GM10248 (cell line): ENCODE data around the gene CLRN1.

Experiments
- CTCF ChIA-PET: fragments of 300-600 bp; sonication (Branson Sonifier 250); formaldehyde crosslinking; extraction: SDS; loops from one replicate; lab custom pipeline; 2021; ENCODE audit warnings: antibody characterized with exemption; lab: Yijun Ruan, JAX
- POLR2A ChIA-PET: fragments of 350-650 bp; sonication (Branson Sonifier 250); formaldehyde crosslinking; extraction: SDS; loops from one replicate; lab custom pipeline; 2020; ENCODE audit warnings: antibody characterized with exemption; lab: Yijun Ruan, JAX
- DNase-seq: peaks from one replicate; pipeline ENCODE4 v3.0.0; 2012; ENCODE audit errors: extremely low spot score
- TF ChIP-seq, protein P1 (sequence below): IDR thresholded peaks from 2 replicates; pipeline ENCODE4 v1.5.1; 2012; ENCODE audit warnings: mild to moderate bottlenecking, low read depth; ENCODE audit errors: extremely low read depth, missing control alignments, control extremely low read depth

The CLRN1 gene, protein sequence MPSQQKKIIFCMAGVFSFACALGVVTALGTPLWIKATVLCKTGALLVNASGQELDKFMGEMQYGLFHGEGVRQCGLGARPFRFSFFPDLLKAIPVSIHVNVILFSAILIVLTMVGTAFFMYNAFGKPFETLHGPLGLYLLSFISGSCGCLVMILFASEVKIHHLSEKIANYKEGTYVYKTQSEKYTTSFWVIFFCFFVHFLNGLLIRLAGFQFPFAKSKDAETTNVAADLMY

DNA sequence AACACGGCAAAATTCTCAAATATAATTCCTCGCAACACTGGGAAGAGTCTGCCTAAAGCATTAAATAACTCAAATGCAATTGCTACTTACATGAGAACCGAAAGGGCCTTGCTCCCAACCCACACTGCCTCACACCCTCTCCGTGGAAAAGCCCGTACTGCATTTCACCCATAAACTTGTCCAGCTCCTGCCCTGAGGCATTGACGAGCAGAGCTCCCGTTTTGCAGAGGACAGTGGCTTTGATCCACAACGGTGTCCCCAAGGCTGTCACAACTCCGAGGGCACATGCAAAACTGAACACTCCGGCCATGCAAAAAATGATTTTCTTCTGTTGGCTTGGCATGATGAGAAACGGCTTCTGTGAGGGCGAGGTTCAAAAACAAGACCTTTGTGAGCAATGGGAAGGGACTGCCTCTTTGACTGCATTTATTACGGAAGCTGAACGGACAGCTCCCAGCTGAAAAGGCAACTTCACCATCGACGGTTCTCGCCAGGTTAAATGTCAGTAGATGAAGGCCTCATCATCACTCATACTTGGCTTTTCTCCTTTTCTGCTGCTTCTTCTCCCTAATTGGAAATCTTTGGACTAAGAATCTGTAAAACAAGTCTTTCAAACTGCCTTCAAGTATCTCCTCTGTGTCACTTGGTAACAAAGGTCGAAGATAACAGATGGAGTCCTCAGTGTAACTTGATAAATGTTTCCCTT is at the start of gene CLRN1:
CLRN1 (minus strand) TSS at position 362 of the 706 bp plus-strand sequence; CDS start at position 343, 19 bp downstream.
- POLR2A ChIA-PET = no interaction called here
- TF ChIP-seq, protein P1, sequence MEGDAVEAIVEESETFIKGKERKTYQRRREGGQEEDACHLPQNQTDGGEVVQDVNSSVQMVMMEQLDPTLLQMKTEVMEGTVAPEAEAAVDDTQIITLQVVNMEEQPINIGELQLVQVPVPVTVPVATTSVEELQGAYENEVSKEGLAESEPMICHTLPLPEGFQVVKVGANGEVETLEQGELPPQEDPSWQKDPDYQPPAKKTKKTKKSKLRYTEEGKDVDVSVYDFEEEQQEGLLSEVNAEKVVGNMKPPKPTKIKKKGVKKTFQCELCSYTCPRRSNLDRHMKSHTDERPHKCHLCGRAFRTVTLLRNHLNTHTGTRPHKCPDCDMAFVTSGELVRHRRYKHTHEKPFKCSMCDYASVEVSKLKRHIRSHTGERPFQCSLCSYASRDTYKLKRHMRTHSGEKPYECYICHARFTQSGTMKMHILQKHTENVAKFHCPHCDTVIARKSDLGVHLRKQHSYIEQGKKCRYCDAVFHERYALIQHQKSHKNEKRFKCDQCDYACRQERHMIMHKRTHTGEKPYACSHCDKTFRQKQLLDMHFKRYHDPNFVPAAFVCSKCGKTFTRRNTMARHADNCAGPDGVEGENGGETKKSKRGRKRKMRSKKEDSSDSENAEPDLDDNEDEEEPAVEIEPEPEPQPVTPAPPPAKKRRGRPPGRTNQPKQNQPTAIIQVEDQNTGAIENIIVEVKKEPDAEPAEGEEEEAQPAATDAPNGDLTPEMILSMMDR = no peak
- no peak for DNase-seq
- CTCF ChIA-PET = no interaction called here

DNA sequence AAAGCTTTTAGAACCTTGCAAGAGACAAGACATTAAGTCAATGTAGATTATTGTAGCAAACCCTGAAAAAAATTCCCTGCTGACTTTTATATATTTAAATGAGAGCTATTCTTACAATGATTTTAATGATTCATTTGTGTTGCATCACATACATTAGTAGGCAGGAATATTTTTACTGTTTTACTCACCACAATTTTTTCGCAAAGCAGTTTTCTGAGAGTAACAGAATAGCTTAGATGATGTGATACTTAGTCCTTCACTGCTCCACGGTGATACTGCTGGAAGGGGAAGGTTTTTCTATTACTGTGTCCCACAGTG is 43.9 kb upstream of the CLRN1 start:
- TF ChIP-seq, protein P1 = no peak
- ChIA-PET POLR2A (no interaction called here), CTCF (interaction anchor here (1.1 kb wide), 1 partner anchor 11 kb away, joined by 3 read pairs; no protein-coding TSS in a partner anchor)
- no peak for DNase-seq

DNA sequence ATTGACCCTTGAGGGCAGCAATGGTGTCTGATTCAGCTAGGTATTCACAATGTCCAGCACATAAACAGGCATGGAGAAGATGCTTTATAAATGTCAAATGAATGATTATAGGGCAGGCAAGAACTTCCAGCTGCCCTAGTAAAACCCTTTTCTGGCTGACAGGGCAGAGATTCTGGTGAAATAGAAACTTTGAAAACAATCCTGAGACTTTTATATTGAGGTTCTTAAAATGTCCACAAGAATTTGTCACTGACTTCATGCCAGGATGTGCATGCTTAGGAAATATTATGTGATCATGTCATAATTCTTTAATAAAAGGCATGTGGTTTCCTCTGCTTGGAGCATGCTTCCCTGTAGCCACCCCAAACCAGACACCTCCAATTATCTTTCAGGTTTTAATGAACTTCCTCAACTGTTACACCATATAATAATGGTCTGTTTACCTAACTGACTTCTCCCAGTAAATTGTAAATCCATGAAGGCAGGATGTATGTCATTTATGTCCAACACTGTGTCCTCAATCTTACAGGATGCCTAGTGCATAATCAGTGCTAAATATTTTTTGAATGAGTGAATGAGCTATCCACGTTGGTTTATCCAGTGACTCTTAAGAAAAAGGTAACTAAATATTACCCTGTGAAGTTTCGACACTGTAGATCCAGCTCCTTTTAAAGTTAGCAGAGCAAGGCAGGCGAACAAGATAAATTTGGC is 43.4 kb upstream of the CLRN1 start:
- TF ChIP-seq, protein P1 = no peak
- DNase-seq = no peak
- ChIA-PET POLR2A (no interaction called here), CTCF (interaction anchor here (1.1 kb wide), 1 partner anchor 11 kb away, joined by 3 read pairs; no protein-coding TSS in a partner anchor)

DNA sequence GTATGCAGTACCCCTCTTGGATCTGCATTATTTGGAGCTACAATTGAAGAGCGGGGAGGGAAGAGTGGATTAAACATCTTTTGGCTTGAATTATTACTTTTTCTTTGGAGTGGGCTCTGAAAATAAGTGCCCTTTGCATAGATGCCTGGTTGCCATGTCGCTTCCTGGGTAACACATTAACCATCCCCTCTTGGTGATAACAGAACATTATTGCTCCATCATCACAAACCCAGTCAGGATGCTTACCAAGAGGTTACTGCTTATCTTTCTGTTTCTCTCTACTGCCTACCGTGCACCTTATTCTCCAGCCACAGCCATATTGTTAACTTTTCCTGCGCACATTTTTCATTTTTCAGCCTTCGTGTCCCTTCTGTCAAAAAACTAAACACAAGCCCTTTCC is 42.7 kb upstream of the CLRN1 start:
- ChIA-PET CTCF (no interaction called here), POLR2A (no interaction called here)
- no peak for DNase-seq
- TF ChIP-seq, protein P1 = no peak

DNA sequence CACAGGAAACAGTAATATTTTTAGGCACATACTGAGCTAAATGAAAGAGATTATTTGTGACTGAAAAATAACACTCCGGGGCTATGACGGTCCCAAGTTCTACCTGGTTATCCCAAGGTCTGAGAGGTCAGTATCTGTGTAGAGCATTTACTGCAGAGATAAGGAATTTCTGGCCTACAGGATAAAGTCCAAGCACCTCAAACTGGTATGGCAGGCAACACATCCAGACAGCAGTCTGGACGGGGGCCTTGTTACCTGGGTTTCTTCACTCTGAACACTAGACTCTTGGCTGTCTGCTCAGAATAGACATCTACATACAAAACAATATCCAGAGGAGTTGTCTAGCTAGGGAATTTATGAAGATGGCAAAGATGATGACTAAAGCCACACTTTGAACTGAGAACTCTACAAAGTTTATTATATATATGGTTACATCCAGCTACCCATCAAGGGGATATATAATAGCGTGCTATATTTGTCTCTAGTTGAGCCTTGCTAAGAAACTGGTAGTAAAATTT is 42.0 kb upstream of the CLRN1 start:
- ChIA-PET POLR2A (no interaction called here), CTCF (no interaction called here)
- no peak for DNase-seq
- TF ChIP-seq, protein P1 = no peak

DNA sequence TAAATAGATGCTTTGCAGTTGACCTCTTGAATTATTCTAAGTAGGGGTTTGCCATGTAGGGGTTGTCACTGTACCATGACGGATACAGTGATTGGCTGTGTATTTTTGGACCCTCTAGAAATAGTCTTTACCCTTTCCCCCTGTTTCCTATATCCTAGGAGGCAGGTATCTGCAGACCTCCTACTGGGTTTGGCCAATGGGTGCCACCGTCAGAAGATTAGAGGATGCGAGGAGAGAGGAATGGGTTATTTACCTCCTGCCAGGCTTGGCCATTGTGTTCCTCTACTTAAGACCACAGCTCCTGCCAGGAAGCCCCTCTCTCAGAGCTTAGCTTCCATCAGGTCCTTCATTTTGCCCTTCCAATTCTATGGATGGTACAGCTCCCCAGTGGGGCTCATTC is 40.2 kb upstream of the CLRN1 start:
- CTCF ChIA-PET = no interaction called here
- POLR2A ChIA-PET = no interaction called here
- DNase-seq = no peak
- TF ChIP-seq, protein P1 = no peak
